HepG2 (cell line): Measurements from ENCODE around the gene FBXL7. TPM values are rescaled to one million over a fixed set of nuclear protein-coding genes. Genes with fewer than 3 reads are reported as not detected.

Experiments used
- ATAC-seq: fragments of 200-7000 bp; cut with Tn5 transposase; 3 replicates; pipeline ENCODE4 v1.9.1; 2020; ENCODE audit warnings: mild to moderate bottlenecking, moderate library complexity
- BruUV-seq: library from RNA; stranded (reverse); fragments of 400-500 nt; replicated peaks from 2 replicates; lab custom pipeline; 2021; lab: Mats Ljungman, UMichigan
- CTCF ChIA-PET: fragments of 300-600 bp; formaldehyde crosslinking; extraction: SDS; loops from one replicate; lab custom pipeline; 2021; ENCODE audit warnings: low total read pairs, inconsistent platforms, low intra/inter-chr PET ratio; lab: Yijun Ruan, JAX
- POLR2A ChIA-PET: fragments of 350-600 bp; sonication (Branson Sonifier 250); formaldehyde crosslinking; loops from one replicate; lab custom pipeline; 2020; ENCODE audit warnings: antibody characterized with exemption, inconsistent platforms; lab: Yijun Ruan, JAX
- DNase-seq: peaks from one replicate; pipeline ENCODE4 v3.0.0-alpha.2; 2015; ENCODE audit warnings: low spot score
- FAIRE-seq: peaks from 3 replicates; lab custom pipeline; 2011; peaks lifted over from hg19 to GRCh38; lab: Jason Lieb, UNC
- H2AFZ ChIP-seq: one replicate; pipeline ENCODE4 v1.6.1; 2011; ENCODE audit warnings: low read length, inconsistent platforms
- H3K27ac ChIP-seq: fragments of 300-600 bp; 3 replicates; pipeline ENCODE4 v1.8.0; 2011; ENCODE audit warnings: mixed run types, mild to moderate bottlenecking, mixed read lengths, low read length, inconsistent platforms; ENCODE audit not compliant: insufficient read depth; ENCODE audit errors: extremely low read length
- H3K27me3 ChIP-seq, 2 experiments: fragments of 200-600 bp in 1 of 2; 2 replicates in 1 of 2; 3 replicates in 1 of 2; pipeline versions ENCODE4 v1.6.0 to v1.8.0; 2011; ENCODE audit warnings: low read length in 2 of 2, mild to moderate bottlenecking in 2 of 2, moderate library complexity in 2 of 2, inconsistent platforms in 1 of 2; ENCODE audit not compliant: insufficient read depth in 2 of 2, control insufficient read depth in 1 of 2
- H3K36me3 ChIP-seq, 2 experiments: fragments of 200-600 bp in 1 of 2; replicated peaks in 1 of 2; 2 replicates in 1 of 2; 3 replicates in 1 of 2; pipeline versions ENCODE4 v1.5.1 to v1.8.0; 2011; ENCODE audit warnings: low read length in 2 of 2, inconsistent platforms in 1 of 2; ENCODE audit not compliant: insufficient read depth in 2 of 2, control insufficient read depth in 1 of 2
- H3K4me1 ChIP-seq: 2 replicates; pipeline ENCODE4 v1.5.1; 2012; ENCODE audit warnings: low read length, inconsistent platforms; ENCODE audit not compliant: insufficient read depth
- H3K4me2 ChIP-seq: 2 replicates; pipeline ENCODE4 v1.6.0; 2011; ENCODE audit warnings: low read depth, low read length, inconsistent platforms
- H3K4me3 ChIP-seq, 3 experiments: fragments of 200-600 bp in 1 of 3; sonication (generic), shearing (Covaris generic) in 1 of 3; replicated peaks in 1 of 3; 2 replicates each; pipeline ENCODE4 v1.5.1; 2011 to 2016; ENCODE audit warnings: low read length in 3 of 3, inconsistent platforms in 2 of 3, low read depth in 2 of 3, mild to moderate bottlenecking in 2 of 3, control low read depth in 1 of 3, mixed read lengths in 1 of 3; ENCODE audit not compliant: insufficient read depth in 1 of 3
- H3K79me2 ChIP-seq: one replicate; pipeline ENCODE4 v1.6.1; 2011; ENCODE audit warnings: low read length, inconsistent platforms; ENCODE audit not compliant: insufficient read depth
- H3K9ac ChIP-seq: 2 replicates; pipeline ENCODE4 v1.6.0; 2011; ENCODE audit warnings: mild to moderate bottlenecking, low read depth, low read length, inconsistent platforms; ENCODE audit not compliant: insufficient read depth
- H3K9me3 ChIP-seq: 2 replicates; pipeline ENCODE4 v1.5.1; 2012; ENCODE audit warnings: mild to moderate bottlenecking, low read length
- H4K20me1 ChIP-seq: 2 replicates; pipeline ENCODE4 v1.6.0; 2011; ENCODE audit warnings: inconsistent platforms, mild to moderate bottlenecking, low read length, moderate library complexity; ENCODE audit not compliant: insufficient read depth
- CC2D1A ChIP-seq: sonication (generic); formaldehyde crosslinking; IDR thresholded peaks from 2 replicates; pipeline ENCODE4 v1.8.1; 2023; ENCODE audit warnings: mild to moderate bottlenecking, missing genetic modification reagents
- CREBL2 ChIP-seq: sonication (generic); formaldehyde crosslinking; IDR thresholded peaks from 2 replicates; pipeline ENCODE4 v1.8.1; 2023; ENCODE audit warnings: missing genetic modification reagents, mild to moderate bottlenecking, borderline replicate concordance
- DBP ChIP-seq: sonication (generic); formaldehyde crosslinking; IDR thresholded peaks from 2 replicates; pipeline ENCODE4 v1.4.0; 2020; ENCODE audit warnings: missing genetic modification reagents; ENCODE audit errors: not compliant biosample characterization
- DPF2 ChIP-seq: sonication (generic); formaldehyde crosslinking; IDR thresholded peaks from 2 replicates; pipeline ENCODE4 v1.4.0; 2020; ENCODE audit warnings: mild to moderate bottlenecking, low read depth, missing genetic modification reagents, borderline replicate concordance
- MTA3 ChIP-seq: sonication (generic); formaldehyde crosslinking; IDR thresholded peaks from 2 replicates; pipeline ENCODE4 v1.4.0; 2020; ENCODE audit warnings: missing genetic modification reagents
- THAP9 ChIP-seq: sonication (generic); formaldehyde crosslinking; IDR thresholded peaks from 2 replicates; pipeline ENCODE4; 2020; ENCODE audit warnings: missing genetic modification reagents, mild to moderate bottlenecking, borderline replicate concordance
- ZNF124 ChIP-seq: sonication (generic); formaldehyde crosslinking; IDR thresholded peaks from 2 replicates; pipeline ENCODE4 v1.4.0; 2020; ENCODE audit warnings: missing genetic modification reagents
- ZNF143 ChIP-seq: sonication (generic); formaldehyde crosslinking; IDR thresholded peaks from 2 replicates; pipeline ENCODE4 v1.4.0; 2020; ENCODE audit warnings: missing genetic modification reagents
- ZNF205 ChIP-seq: IDR thresholded peaks from 2 replicates; pipeline ENCODE4 v1.6.1; 2018; ENCODE audit warnings: missing biosample characterization, missing genetic modification reagents
- ZNF646 ChIP-seq: sonication (generic); formaldehyde crosslinking; IDR thresholded peaks from 2 replicates; pipeline ENCODE4 v1.9.0; 2021; ENCODE audit warnings: mild to moderate bottlenecking, missing genetic modification reagents
- ZNF883 ChIP-seq: sonication (generic); formaldehyde crosslinking; IDR thresholded peaks from 2 replicates; pipeline ENCODE4 v1.5.1; 2020; ENCODE audit warnings: mild to moderate bottlenecking, missing genetic modification reagents; ENCODE audit errors: not compliant biosample characterization
- WGBS: methylation state at CpG from one replicate; pipeline ENCODE4 v1.1.6; 2017; ENCODE audit warnings: low lambda C conversion rate; 5-methylcytosine and 5-hydroxymethylcytosine counted together
- in situ Hi-C: cut with HindIII; loops from 2 replicates; pipeline ENCODE4 v1.10.0; 2017; ENCODE audit warnings: low pct_unique_long_range_greater_than_20kb; ENCODE audit not compliant: extremely low pct_ligation_motif_present
- intact Hi-C: fragments of 100-400 bp; cut with micrococcal nuclease; formaldehyde crosslinking; loops from one replicate; pipeline ENCODE4 v1.10.0; 2022; ENCODE audit not compliant: unreplicated experiment
- polyA plus RNA-seq, 8 experiments: library from polyadenylated mRNA; depleted of rRNA in 3 of 8; stranded (reverse) in 7 of 8; unstranded in 1 of 8; fragments of >200 nt; fragmentation: Illumina TruSeq in 4 of 8; extraction: Trizol in 4 of 8; gene quantifications; 2 replicates each; pipeline versions ENCODE4 v1.2.1 to v1.2.3, GENCODE V29; 2011 to 2016; ENCODE audit warnings: low read depth in 4 of 8, missing spikeins in 1 of 8, mixed read lengths in 1 of 8; ENCODE audit not compliant: insufficient read depth in 1 of 8
- total RNA-seq, 5 experiments: library from RNA; depleted of rRNA; stranded (reverse); fragments of >200 nt; fragmentation: Illumina TruSeq; extraction: Trizol; gene quantifications; 2 replicates each; pipeline ENCODE4 v1.2.3, GENCODE V29; 2016; ENCODE audit warnings: low read depth in 1 of 5

The FBXL7 gene
- total and polyA plus RNA-seq, 2 of the 13 experiments (the other 11 are each of a cell fraction or from before 2014, with no cell fraction given): 0.07 TPM; not detected in 1

- CTCF ChIA-PET: no interaction called here
- intact Hi-C loops: no loop called here
- ATAC-seq: no peak
These were observed 114.7 kb downstream of the FBXL7 start for GRCh38 chr5:15614679-15615078.

More at GRCh38 chr5:15614679-15615078, 114.7 kb downstream of the FBXL7 start:
- Histone ChIP-seq H3K36me3 (no peaks in the 10 kb centered on the region), H3K4me1 (no peaks in the 10 kb centered on the region), H3K27me3 (no peaks in the 10 kb centered on the region), H3K4me2 (no peak overlapping the region), H2AFZ (no peak overlapping the region), H3K27ac (no peak overlapping the region), H3K4me3 (no peak overlapping the region), H4K20me1 (no peaks in the 10 kb centered on the region), H3K79me2 (no peaks in the 10 kb centered on the region), H3K9ac (no peak overlapping the region), H3K9me3 (peaks cover 5% of the 10 kb centered on the region; the same call in 1 of the 2 replicates)
- no peak for DNase-seq
- in situ Hi-C loops: no loop called here
- WGBS: 16% methylated on average over 4 of the region's 4 CpGs
- FAIRE-seq: no peak
- no peak for TF ChIP-seq DPF2
- no peak for TF ChIP-seq ZNF883 (CRISPR knock-in tag)
- TF ChIP-seq CREBL2 (CRISPR knock-in tag): no peak
- TF ChIP-seq DBP (CRISPR knock-in tag): no peak
- TF ChIP-seq ZNF124 (CRISPR knock-in tag): no peak
- TF ChIP-seq MTA3: no peak
- TF ChIP-seq CC2D1A (CRISPR knock-in tag): no peak
- no peak for TF ChIP-seq ZNF143
- TF ChIP-seq ZNF205: no peak
- TF ChIP-seq ZNF646 (CRISPR knock-in tag): no peak
- TF ChIP-seq THAP9 (CRISPR knock-in tag): no peak
- POLR2A ChIA-PET: no interaction called here
- no TSS peak for BruUV-seq
